Measurements from ENCODE around the gene RNU11.
"Not testable (repeated sequence)": the region's sequence is repeated elsewhere in the genome, so short reads cannot be mapped to it uniquely, and the experiment has no call there.

The RNU11 gene

GRCh38 chr1:28648474-28649198, at the start of gene RNU11:
Gene RNU11 (plus strand): TSS chr1:28648600.
- DNase-seq: peak; percentile 56

GRCh38 chr1:28601696-28602095, 46.7 kb upstream of the RNU11 start:
- no peak for DNase-seq

- DNase-seq: no peak
These were observed 45.6 kb upstream of the RNU11 start for GRCh38 chr1:28602536-28603439.

- no peak for DNase-seq
These were observed 44.0 kb upstream of the RNU11 start for GRCh38 chr1:28604411-28604810.

- DNase-seq: no peak
These were observed 43.4 kb upstream of the RNU11 start for GRCh38 chr1:28604962-28605361.

GRCh38 chr1:28606771-28607170, 41.6 kb upstream of the RNU11 start:
- no peak for DNase-seq

- DNase-seq: no peak
These were observed 35.2 kb upstream of the RNU11 start for GRCh38 chr1:28613175-28613574.

- DNase-seq: no peak
These were observed 16.7 kb upstream of the RNU11 start for GRCh38 chr1:28631713-28632112.

- DNase-seq: no peak
These were observed 15.8 kb upstream of the RNU11 start for GRCh38 chr1:28632560-28632959.

- no peak for DNase-seq
These were observed 7.6 kb upstream of the RNU11 start for GRCh38 chr1:28640766-28641165.

- no peak for DNase-seq
These were observed 6.1 kb upstream of the RNU11 start for GRCh38 chr1:28642056-28642846.

- DNase-seq: peak; percentile 71
These were observed 5.4 kb upstream of the RNU11 start, which contains the start of gene TAF12 for GRCh38 chr1:28642847-28643635. Gene TAF12 (minus strand): TSS chr1:28643067. CDS start chr1:28622081, 20,986 bp downstream.

- no peak for DNase-seq
These were observed 3.9 kb upstream of the RNU11 start for GRCh38 chr1:28644494-28644893.

GRCh38 chr1:28645406-28645805, 3.0 kb upstream of the RNU11 start:
- DNase-seq: not testable (repeated sequence)

GRCh38 chr1:28646040-28646439, 2.4 kb upstream of the RNU11 start:
- no peak for DNase-seq

GRCh38 chr1:28648008-28648473, 359 bp upstream of the RNU11 start:
- peak; percentile 52 for DNase-seq

- DNase-seq: not testable (repeated sequence)
These were observed 4.7 kb downstream of the RNU11 start for GRCh38 chr1:28653063-28653462.

GRCh38 chr1:28653870-28654269, 5.5 kb downstream of the RNU11 start:
- not testable (repeated sequence) for DNase-seq

GRCh38 chr1:28655448-28656311, 7.3 kb downstream of the RNU11 start:
- not testable (repeated sequence) for DNase-seq

GRCh38 chr1:28656335-28656734, 7.9 kb downstream of the RNU11 start:
- no peak for DNase-seq

GRCh38 chr1:28663871-28664470, 15.6 kb downstream of the RNU11 start:
- no peak for DNase-seq
